Measurements from ENCODE around the gene CCL14.

Gene CCL14

DNA sequence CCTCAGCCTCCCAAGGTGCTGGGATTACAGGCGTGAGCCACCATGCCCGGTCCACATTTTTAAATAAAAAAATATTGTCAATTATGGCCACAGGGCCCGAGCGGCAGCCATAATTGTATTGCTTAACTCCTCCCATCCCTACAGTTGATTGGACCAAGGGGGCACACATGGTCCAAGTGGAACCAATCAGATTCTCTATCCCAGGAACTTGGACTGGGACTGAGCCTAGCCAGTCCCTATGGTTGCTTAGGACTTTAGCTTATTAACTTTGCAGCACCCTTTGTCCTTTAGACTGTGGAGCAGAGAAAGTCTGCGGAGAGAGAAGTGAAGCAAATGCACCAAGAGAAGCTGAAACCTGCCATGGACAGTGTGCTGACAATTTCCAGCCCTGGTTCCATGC is 50.5 kb downstream of the CCL14 start:
- TF ChIP-seq CTCF (conservative IDR thresholded peaks at IDR 0.05; ENCODE audit: control insufficient read depth, insufficient read depth, low read depth, low read length), result no peak
- no peak for DNase-seq (ENCODE audit: low read depth)
- no peak overlapping the region for H3K4me3 ChIP-seq (ENCODE audit: control insufficient read depth, low read depth, low read length)

- H3K4me3 ChIP-seq (ENCODE audit: control insufficient read depth, low read depth, low read length), result no peak overlapping the region
- DNase-seq (ENCODE audit: low read depth), result peak; percentile 73
- TF ChIP-seq CTCF (conservative IDR thresholded peaks at IDR 0.05; ENCODE audit: control insufficient read depth, insufficient read depth, low read depth, low read length), result no peak
Observed at GRCh38 chr17:35934760-35935159, 51.8 kb downstream of the CCL14 start.

Measured in fibroblast of mammary gland (primary cell).